ENCODE results near the gene SDK2. TPM values are rescaled to one million over a fixed set of nuclear protein-coding genes. Genes with fewer than 3 reads are reported as not detected.
A peak's percentile ranks its signal among the peaks of the same experiment; 100 is the strongest.

SDK2 gene
- total and polyA plus RNA-seq, 2 of the 4 experiments (the other 2 are of a cell fraction), result under 0.01 to 0.03 TPM

- Histone ChIP-seq H3K9me3 (ENCODE audit: control insufficient read depth, insufficient read depth, low read length) (no peaks in the 10 kb centered on the region), H3K23ac (ENCODE audit: low read depth, low read length) (peak overlapping the region; percentile 14; the same call in 1 of the 2 replicates), H2BK120ac (ENCODE audit: low read depth, low read length) (peak overlapping the region; percentile 78), H2BK20ac (ENCODE audit: low read depth, low read length) (peak overlapping the region; percentile 77), H2AK9ac (replicated peaks; ENCODE audit: low read depth, low read length, poor library complexity) (peak overlapping the region; percentile 90), H2AK5ac (ENCODE audit: low read depth, low read length) (peak overlapping the region; percentile 66), H4K20me1 (ENCODE audit: insufficient read depth, low read length) (peaks cover 74% of the 10 kb centered on the region), H2BK15ac (ENCODE audit: low read depth, low read length) (peak overlapping the region; percentile 46; the same call in 2 of the 3 replicates), H3K27me3 (ENCODE audit: control insufficient read depth, insufficient read depth, low read length) (no peaks in the 10 kb centered on the region), H3K9me1 (ENCODE audit: insufficient read depth, low read length) (peaks cover 42% of the 10 kb centered on the region), H2AFZ (replicated peaks; ENCODE audit: low read length, poor library complexity) (peak overlapping the region; percentile 76), H3K56ac (ENCODE audit: extremely low read depth, insufficient read depth, low read length) (0 out of 2 replicates have a peak overlapping the region, but pooled peaks have one; percentile 7), H3K36me3 (ENCODE audit: control insufficient read depth, insufficient read depth, low read length) (peaks cover 11% of the 10 kb centered on the region), H4K5ac (ENCODE audit: low read depth, low read length) (no peak overlapping the region), H3K18ac (ENCODE audit: low read depth, low read length) (peak overlapping the region; percentile 43; the same call in 1 of the 2 replicates), H3K14ac (replicated peaks; ENCODE audit: low read depth, low read length) (peak overlapping the region; percentile 34; the same call in 1 of the 2 replicates), H3K79me1 (ENCODE audit: low read depth in 1 of 2, low read length in 2 of 2) (peaks cover 37 to 94% of the 10 kb centered on the region in 2 experiments), H3K27ac (ENCODE audit: insufficient read depth, low read length) (peak overlapping the region; percentile 66), H4K91ac (ENCODE audit: insufficient read depth, low read depth, low read length) (peak overlapping the region; percentile 95), H4K8ac (ENCODE audit: low read depth in 2 of 2, low read length in 2 of 2) (peak overlapping the region; percentile 46 to 83; a peak in 3 of 4 replicates), H2BK5ac (ENCODE audit: low read depth, low read length, poor library complexity, severe bottlenecking) (peak overlapping the region; percentile 94), H3K4me3 (ENCODE audit: insufficient read depth, low read depth, low read length) (no peak overlapping the region), H3K4ac (ENCODE audit: low read depth, low read length) (peak overlapping the region; percentile 93), H3K9ac (ENCODE audit: low read depth, low read length) (peak overlapping the region; percentile 14; the same call in 1 of the 2 replicates), H3K4me1 (ENCODE audit: control insufficient read depth, insufficient read depth, low read length) (peaks cover 46% of the 10 kb centered on the region), H3K4me2 (ENCODE audit: low read depth, low read length) (peak overlapping the region; percentile 43)
- WGBS, 2 experiments (ENCODE audit: extremely low coverage in 2 of 2, insufficient read length in 1 of 2), result 98% methylated on average over 5 of the region's 16 CpGs; no CpG with 5 or more reads in 1 of the 2 experiments
- in situ Hi-C loops (cut with MboI; ENCODE audit: low sequenced_read_pairs), result no loop called here
- ATAC-seq (ENCODE audit: low read depth) (no peak), DNase-seq (no peak)
- dilution Hi-C loops (cut with HindIII; ENCODE audit: low sequenced_read_pairs, unreplicated experiment), result no loop called here
- CTCF ChIA-PET, result interaction anchor here (0.6 to 1.0 kb wide), 2 partner anchors 20 to 50 kb away, joined by 3 to 5 read pairs; no protein-coding TSS in a partner anchor
- no TSS peak for BruUV-seq (replicated peaks)
- POLR2A ChIA-PET (ENCODE audit: unreplicated experiment), result interaction anchor here (1.1 kb wide), 1 partner anchor 20 kb away, joined by 5 read pairs; no protein-coding TSS in a partner anchor
- intact Hi-C loops (cut with micrococcal nuclease), result no loop called here
- TF ChIP-seq POLR2A (IDR thresholded peaks at IDR 0.05; ENCODE audit: low read depth, low read length) (no peak), CEBPB (IDR thresholded peaks at IDR 0.05; ENCODE audit: low read depth, low read length) (peak; percentile 49)
Observed at GRCh38 chr17:73290399-73291259, 353.6 kb downstream of the SDK2 start.
